Prostate gland (tissue), 2 donors: ENCODE results near the gene OLA1. TPM values are rescaled to one million over a fixed set of nuclear protein-coding genes. Genes with fewer than 3 reads are reported as not detected.
A peak's percentile ranks its signal among the peaks of the same experiment; 100 is the strongest.

Experiments used
- DNase-seq: peaks from one replicate; pipeline ENCODE4 v3.0.0-alpha.2; 2019; ENCODE audit warnings: low spot score
- H3K27ac ChIP-seq, 2 donors: fragments of 200-600 bp; sonication (generic); 2 replicates each; pipeline ENCODE4 v1.5.1; 2017 to 2019
- H3K27me3 ChIP-seq: fragments of 200-600 bp; sonication (generic); replicated peaks from 2 replicates; pipeline ENCODE4 v1.5.1; 2019; ENCODE audit not compliant: insufficient read depth
- H3K36me3 ChIP-seq, 2 donors: fragments of 200-600 bp; sonication (generic); 1 replicate in 1 of 2; 2 replicates in 1 of 2; pipeline versions ENCODE4 v1.5.1 to v1.8.1; 2017 to 2019
- H3K4me1 ChIP-seq: fragments of 200-600 bp; sonication (generic); replicated peaks from 2 replicates; pipeline ENCODE4 v1.5.1; 2019
- H3K4me3 ChIP-seq, 2 donors: fragments of 200-600 bp; sonication (generic); 2 replicates each; pipeline ENCODE4 v1.5.1; 2017 to 2019
- H3K9me3 ChIP-seq: fragments of 200-600 bp; sonication (generic); 2 replicates; pipeline ENCODE4 v1.5.1; 2017
- CTCF ChIP-seq, 4 experiments: fragments of 200-600 bp in 2 of 4; fragments of 450-650 bp in 2 of 4; sonication (generic) in 2 of 4; IDR thresholded peaks; 1 replicate in 3 of 4; 2 replicates in 1 of 4; pipeline ENCODE4 v1.5.1; 2016 to 2019; ENCODE audit warnings: antibody characterized with exemption in 4 of 4, mild to moderate bottlenecking in 2 of 4, moderate library complexity in 2 of 4
- POLR2A ChIP-seq: fragments of 450-650 bp; IDR thresholded peaks from one replicate; pipeline ENCODE4 v1.6.1; 2016; ENCODE audit warnings: antibody characterized with exemption, mild to moderate bottlenecking
- POLR2AphosphoS5 ChIP-seq: sonication (generic); formaldehyde crosslinking; IDR thresholded peaks from one replicate; pipeline ENCODE4 v1.6.1; 2017; ENCODE audit warnings: antibody characterized with exemption
- WGBS: methylation state at CpG from one replicate; pipeline ENCODE4 v1.1.5; 2018; 5-methylcytosine and 5-hydroxymethylcytosine counted together
- intact Hi-C: fragments of 100-400 bp; cut with DNase I; formaldehyde crosslinking; loops from one replicate; pipeline ENCODE4 v1.14.2; 2022
- total RNA-seq, 2 donors: library from RNA; depleted of rRNA; stranded (reverse); fragments of >200 nt; gene quantifications; one replicate each; pipeline ENCODE4 v1.1.0, GENCODE V29; 2016

The OLA1 gene
- total RNA-seq, 2 donors from 2014 or later: 40.9 to 43.9 TPM

- Histone ChIP-seq H3K36me3 (no peaks in the 10 kb centered on the region), H3K27me3 (no peaks in the 10 kb centered on the region), H3K4me1 (no peaks in the 10 kb centered on the region), H3K4me3 (no peak overlapping the region), H3K9me3 (no peaks in the 10 kb centered on the region), H3K27ac (no peak overlapping the region)
- no peak for DNase-seq
- WGBS: 92% methylated on average over 1 of the region's 1 CpG
- TF ChIP-seq POLR2AphosphoS5 (no peak), CTCF (IDR thresholded peaks at IDR 0.05) (no peak)
- intact Hi-C loops: no loop called here
Observed at GRCh38 chr2:174058456-174058855, 189.9 kb downstream of the OLA1 start.

GRCh38 chr2:174058026-174058425 lies 190.3 kb downstream of the OLA1 start:
- Histone ChIP-seq H3K4me3 (no peak overlapping the region), H3K27ac (no peak overlapping the region), H3K4me1 (no peaks in the 10 kb centered on the region), H3K36me3 (no peaks in the 10 kb centered on the region), H3K27me3 (no peaks in the 10 kb centered on the region), H3K9me3 (no peaks in the 10 kb centered on the region)
- no peak for TF ChIP-seq POLR2A
- TF ChIP-seq POLR2AphosphoS5: peak; percentile 81
- peak; percentile 65 for DNase-seq
- 9% methylated on average over 2 of the region's 2 CpGs for WGBS
- intact Hi-C loops: no loop called here

- H3K27ac ChIP-seq: no peak overlapping the region
- 87% methylated on average over 8 of the region's 8 CpGs for WGBS
- H3K4me3 ChIP-seq: no peak overlapping the region
- TF ChIP-seq POLR2A (no peak), POLR2AphosphoS5 (no peak), CTCF (IDR thresholded peaks at IDR 0.05) (no peak)
- no peak for DNase-seq
- no peaks in the 10 kb centered on the region for H3K4me1 ChIP-seq
- H3K27me3 ChIP-seq: no peaks in the 10 kb centered on the region
- no peaks in the 10 kb centered on the region for H3K9me3 ChIP-seq
- no peaks in the 10 kb centered on the region for H3K36me3 ChIP-seq
- intact Hi-C loops: no loop called here
Observed at GRCh38 chr2:174054926-174055325, 193.4 kb downstream of the OLA1 start.

GRCh38 chr2:174053355-174054151 lies 194.8 kb downstream of the OLA1 start:
- no peaks in the 10 kb centered on the region for H3K9me3 ChIP-seq
- DNase-seq: no peak
- intact Hi-C loops: no loop called here
- no peak overlapping the region for H3K27ac ChIP-seq
- 73% methylated on average over 10 of the region's 10 CpGs for WGBS
- H3K36me3 ChIP-seq: no peaks in the 10 kb centered on the region
- TF ChIP-seq POLR2A (no peak), CTCF (IDR thresholded peaks at IDR 0.05) (no peak), POLR2AphosphoS5 (no peak)
- no peaks in the 10 kb centered on the region for H3K27me3 ChIP-seq
- no peak overlapping the region for H3K4me3 ChIP-seq
- H3K4me1 ChIP-seq: no peaks in the 10 kb centered on the region

GRCh38 chr2:174052584-174052976 lies 195.8 kb downstream of the OLA1 start:
- no peaks in the 10 kb centered on the region for H3K27me3 ChIP-seq
- no peaks in the 10 kb centered on the region for H3K36me3 ChIP-seq
- TF ChIP-seq CTCF (IDR thresholded peaks at IDR 0.05) (no peak), POLR2AphosphoS5 (no peak), POLR2A (no peak)
- no peak overlapping the region for H3K27ac ChIP-seq
- no peaks in the 10 kb centered on the region for H3K9me3 ChIP-seq
- intact Hi-C loops: no loop called here
- no peak overlapping the region for H3K4me3 ChIP-seq
- 72% methylated on average over 3 of the region's 3 CpGs for WGBS
- no peaks in the 10 kb centered on the region for H3K4me1 ChIP-seq
- DNase-seq: no peak
